ENCODE data around the gene CEACAM1.

- no peak for TF ChIP-seq CEBPZ (IDR thresholded peaks at IDR 0.05; ENCODE audit: low read length)
- TF ChIP-seq ZNF709 (CRISPR knock-in tag; IDR thresholded peaks at IDR 0.05) = no peak
- no peak for TF ChIP-seq ATF3 (CRISPR knock-in tag; IDR thresholded peaks at IDR 0.05)
- no peak for TF ChIP-seq BORCS8-MEF2B (CRISPR knock-in tag; IDR thresholded peaks at IDR 0.05)
- no peak for TF ChIP-seq BHLHE40 (IDR thresholded peaks at IDR 0.05; ENCODE audit: low read length)
- no peak for TF ChIP-seq ZNF510 (CRISPR knock-in tag; IDR thresholded peaks at IDR 0.05; ENCODE audit: low read depth)
- no peak for TF ChIP-seq EEA1 (CRISPR knock-in tag; IDR thresholded peaks at IDR 0.05; ENCODE audit: borderline replicate concordance)
Observed at GRCh38 chr19:42516771-42517170, 11.5 kb downstream of the CEACAM1 start.

Data from HepG2 (cell line).